Measurements from ENCODE around the gene CDH2.

DNA sequence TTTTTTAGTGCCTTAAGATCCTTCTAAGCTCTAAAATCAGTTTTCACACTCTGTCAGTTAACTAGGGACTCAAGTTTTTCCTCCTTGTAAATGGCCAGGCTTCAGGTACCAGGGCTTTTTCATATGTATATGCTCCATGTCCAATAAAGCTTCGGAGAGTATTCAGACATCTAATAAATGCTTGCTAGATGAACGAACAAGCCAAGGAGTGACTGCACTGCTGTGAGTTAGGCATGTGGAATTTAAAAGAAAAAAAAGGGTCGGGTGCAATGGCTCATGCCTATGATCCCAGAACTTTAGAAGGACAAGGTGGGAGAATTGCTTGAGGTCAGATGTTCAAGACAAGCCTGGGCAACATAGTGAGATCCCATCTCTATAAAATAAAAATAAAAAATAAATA lies 81.9 kb downstream of the CDH2 start:
- TF ChIP-seq, protein P1, sequence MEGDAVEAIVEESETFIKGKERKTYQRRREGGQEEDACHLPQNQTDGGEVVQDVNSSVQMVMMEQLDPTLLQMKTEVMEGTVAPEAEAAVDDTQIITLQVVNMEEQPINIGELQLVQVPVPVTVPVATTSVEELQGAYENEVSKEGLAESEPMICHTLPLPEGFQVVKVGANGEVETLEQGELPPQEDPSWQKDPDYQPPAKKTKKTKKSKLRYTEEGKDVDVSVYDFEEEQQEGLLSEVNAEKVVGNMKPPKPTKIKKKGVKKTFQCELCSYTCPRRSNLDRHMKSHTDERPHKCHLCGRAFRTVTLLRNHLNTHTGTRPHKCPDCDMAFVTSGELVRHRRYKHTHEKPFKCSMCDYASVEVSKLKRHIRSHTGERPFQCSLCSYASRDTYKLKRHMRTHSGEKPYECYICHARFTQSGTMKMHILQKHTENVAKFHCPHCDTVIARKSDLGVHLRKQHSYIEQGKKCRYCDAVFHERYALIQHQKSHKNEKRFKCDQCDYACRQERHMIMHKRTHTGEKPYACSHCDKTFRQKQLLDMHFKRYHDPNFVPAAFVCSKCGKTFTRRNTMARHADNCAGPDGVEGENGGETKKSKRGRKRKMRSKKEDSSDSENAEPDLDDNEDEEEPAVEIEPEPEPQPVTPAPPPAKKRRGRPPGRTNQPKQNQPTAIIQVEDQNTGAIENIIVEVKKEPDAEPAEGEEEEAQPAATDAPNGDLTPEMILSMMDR (conservative IDR thresholded peaks at IDR 0.05) = no peak
- TF ChIP-seq ZFX (IDR thresholded peaks at IDR 0.05) = no peak
